IPS DF 6.9 (cell line): Measurements from ENCODE around the gene DSCAM.

Experiments
- DNase-seq: peaks from one replicate; pipeline ENCODE4 v3.0.0-alpha.2; 2013; ENCODE audit warnings: low read depth, low spot score
- H3K27ac ChIP-seq: one replicate; pipeline ENCODE4 v1.5.1; 2013; ENCODE audit warnings: low read length, control low read depth
- H3K27me3 ChIP-seq: 2 replicates; pipeline ENCODE4 v1.6.1; 2013; ENCODE audit warnings: mild to moderate bottlenecking, low read length; ENCODE audit not compliant: control insufficient read depth, insufficient read depth
- H3K36me3 ChIP-seq: 2 replicates; pipeline ENCODE4 v1.6.1; 2013; ENCODE audit warnings: low read length; ENCODE audit not compliant: control insufficient read depth, insufficient read depth
- H3K4me1 ChIP-seq: 2 replicates; pipeline ENCODE4 v1.6.1; 2013; ENCODE audit warnings: low read length; ENCODE audit not compliant: control insufficient read depth, insufficient read depth
- H3K4me3 ChIP-seq: 2 replicates; pipeline ENCODE4 v1.5.1; 2013; ENCODE audit warnings: mild to moderate bottlenecking, low read length
- H3K9me3 ChIP-seq: 2 replicates; pipeline ENCODE4 v1.6.1; 2013; ENCODE audit warnings: low read length, inconsistent platforms; ENCODE audit not compliant: control insufficient read depth, insufficient read depth
- WGBS: extraction: QIAGEN DNeasy Blood & Tissue Kit; methylation state at CpG from one replicate; pipeline ENCODE4 v1.1.7; 2013; ENCODE audit warnings: mixed read lengths, missing lambda C conversion rate; ENCODE audit not compliant: insufficient read length, insufficient coverage; 5-methylcytosine and 5-hydroxymethylcytosine counted together

The DSCAM gene

DNA sequence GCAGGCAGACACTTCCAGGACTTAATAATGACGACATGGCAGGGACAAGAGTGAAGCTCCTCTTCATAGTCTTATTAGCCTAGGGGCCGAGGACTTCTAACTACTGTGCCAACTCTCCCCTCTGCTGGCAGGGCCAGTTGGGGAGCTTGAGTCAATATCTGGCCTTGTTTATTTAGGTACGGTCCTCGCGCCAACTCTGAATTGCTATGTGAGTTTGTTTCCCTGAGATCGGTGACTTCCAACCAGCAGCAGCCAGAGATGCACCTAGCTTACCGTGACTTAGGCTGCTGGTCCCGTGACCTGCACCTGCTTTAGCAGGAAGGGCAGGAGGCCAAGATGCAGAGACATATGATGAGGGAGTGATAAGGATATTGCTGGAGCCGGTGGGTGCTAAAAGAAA, 528.6 kb downstream of the DSCAM start:
- H3K27me3 ChIP-seq: no peaks in the 10 kb centered on the region
- H3K4me3 ChIP-seq: no peak overlapping the region
- H3K36me3 ChIP-seq: no peaks in the 10 kb centered on the region
- peaks cover 12% of the 10 kb centered on the region for H3K9me3 ChIP-seq
- no peaks in the 10 kb centered on the region for H3K4me1 ChIP-seq
- no peak overlapping the region for H3K27ac ChIP-seq
- DNase-seq: no peak
- no CpG with 5 or more reads among the region's 9 CpGs for WGBS

DNA sequence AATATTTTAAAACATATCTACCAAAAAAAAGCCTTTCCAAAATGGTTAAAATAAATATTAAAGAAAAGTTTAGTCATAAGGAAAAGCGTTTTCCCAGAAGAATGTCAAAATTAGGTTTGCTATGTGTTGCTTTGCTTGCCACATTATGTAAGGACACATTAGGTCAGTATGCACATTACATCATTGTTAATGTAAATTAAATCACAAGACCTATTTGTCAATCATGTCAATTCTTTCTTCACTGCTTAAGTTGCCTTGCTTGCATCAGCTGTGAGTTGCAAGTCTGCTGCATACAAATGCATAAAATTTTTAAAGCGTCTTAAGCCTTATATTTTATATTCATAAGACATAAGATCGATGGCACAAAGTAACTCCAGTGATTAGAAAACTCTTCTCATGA, 530.9 kb downstream of the DSCAM start:
- Histone ChIP-seq H3K4me3 (no peak overlapping the region), H3K4me1 (no peaks in the 10 kb centered on the region), H3K9me3 (peaks cover 12% of the 10 kb centered on the region), H3K27ac (no peak overlapping the region), H3K36me3 (no peaks in the 10 kb centered on the region), H3K27me3 (no peaks in the 10 kb centered on the region)
- no peak for DNase-seq
- no CpG with 5 or more reads among the region's 3 CpGs for WGBS

DNA sequence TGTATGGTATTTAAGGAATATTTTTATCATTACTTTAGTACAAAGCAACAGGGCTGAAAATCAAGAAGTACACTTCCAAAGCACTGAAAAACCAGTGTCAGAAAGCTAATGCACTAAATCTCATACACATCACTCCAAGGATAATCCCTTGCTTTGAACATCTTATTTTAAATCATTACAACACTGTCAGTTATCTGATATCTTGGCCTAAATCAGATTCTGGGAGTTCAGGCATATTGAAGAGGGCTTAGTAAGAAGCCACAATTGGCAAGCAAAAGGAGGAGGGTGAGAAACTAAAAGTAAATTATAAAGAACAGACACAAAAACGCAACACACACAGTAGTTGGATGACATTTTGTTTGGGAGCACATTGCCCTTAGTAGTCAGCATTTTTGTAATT, 531.3 kb downstream of the DSCAM start:
- Histone ChIP-seq H3K27me3 (no peaks in the 10 kb centered on the region), H3K36me3 (no peaks in the 10 kb centered on the region), H3K4me3 (no peak overlapping the region), H3K4me1 (no peaks in the 10 kb centered on the region), H3K9me3 (peaks cover 10% of the 10 kb centered on the region), H3K27ac (no peak overlapping the region)
- WGBS: no CpG with 5 or more reads among the region's 1 CpG
- DNase-seq: no peak

DNA sequence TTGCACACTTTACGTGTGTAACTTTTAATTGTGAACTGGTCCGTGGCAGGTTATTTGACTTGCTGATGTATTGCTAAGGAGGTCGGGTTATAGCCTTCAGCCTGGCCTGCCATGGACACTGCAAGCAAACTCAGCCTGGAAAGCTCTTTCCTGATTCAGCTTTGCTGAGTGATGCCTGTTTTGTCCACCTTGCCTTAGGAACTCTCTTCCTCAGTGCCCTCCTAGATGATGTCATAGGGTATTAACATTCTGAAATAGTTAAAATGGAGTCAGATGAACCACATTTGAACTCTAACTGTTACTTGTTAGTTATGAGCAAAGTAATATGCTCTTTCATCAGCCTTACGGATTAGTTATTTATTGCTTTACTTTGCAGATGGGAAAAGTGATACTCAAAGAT, 533.7 kb downstream of the DSCAM start:
- no CpG with 5 or more reads among the region's 4 CpGs for WGBS
- peaks cover 11% of the 10 kb centered on the region for H3K9me3 ChIP-seq
- no peak overlapping the region for H3K27ac ChIP-seq

DNA sequence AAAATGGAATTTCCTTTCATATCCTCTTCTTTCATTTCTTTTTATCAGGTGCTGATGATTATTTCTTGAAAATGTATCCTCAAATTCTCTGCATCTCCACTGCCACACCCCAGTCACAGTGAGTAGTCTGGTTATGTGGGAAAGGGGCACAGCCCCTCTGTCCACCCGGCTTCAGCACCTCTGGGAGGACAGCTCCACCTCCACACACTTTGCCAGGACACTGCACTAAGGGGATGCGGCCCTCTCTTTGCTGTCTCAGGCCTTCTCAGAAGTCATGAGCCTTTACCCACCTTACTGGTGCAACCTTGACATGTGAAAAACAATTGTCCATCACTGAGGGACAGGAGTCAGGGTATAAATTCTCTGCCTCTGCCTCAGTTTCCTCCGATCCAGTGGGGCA, 546.7 kb downstream of the DSCAM start:
- Histone ChIP-seq H3K27ac (no peak overlapping the region), H3K27me3 (no peaks in the 10 kb centered on the region), H3K36me3 (no peaks in the 10 kb centered on the region), H3K4me3 (no peak overlapping the region), H3K4me1 (no peaks in the 10 kb centered on the region), H3K9me3 (peaks cover 7% of the 10 kb centered on the region)
- no CpG with 5 or more reads among the region's 3 CpGs for WGBS
- DNase-seq: no peak

More for the DNA sequence above, 533.7 kb downstream of the DSCAM start:
- Histone ChIP-seq H3K4me3 (no peak overlapping the region), H3K4me1 (no peaks in the 10 kb centered on the region), H3K27me3 (no peaks in the 10 kb centered on the region), H3K36me3 (no peaks in the 10 kb centered on the region)
- no peak for DNase-seq

DNA sequence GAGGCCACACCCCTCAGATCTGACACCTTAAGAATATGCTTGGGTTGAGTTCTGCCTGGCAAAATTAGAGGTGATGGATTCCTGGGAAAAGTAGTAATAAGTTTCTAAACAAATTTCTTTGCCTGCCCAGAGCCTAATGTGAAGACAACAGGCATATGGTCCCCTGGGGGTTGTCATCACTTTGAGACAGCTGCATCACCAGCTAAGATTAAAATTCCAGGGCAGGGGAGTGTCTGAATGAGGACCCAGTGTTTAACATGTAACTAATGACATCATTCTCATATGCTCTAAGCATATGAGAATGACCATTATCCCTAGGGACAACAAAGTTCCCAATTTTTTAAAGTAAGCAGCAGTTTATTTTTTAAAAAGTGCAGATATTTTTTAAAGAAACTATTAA, 547.5 kb downstream of the DSCAM start:
- peaks cover 7% of the 10 kb centered on the region for H3K9me3 ChIP-seq
- DNase-seq: no peak
- H3K4me3 ChIP-seq: no peak overlapping the region
- no peak overlapping the region for H3K27ac ChIP-seq
- no peaks in the 10 kb centered on the region for H3K27me3 ChIP-seq
- no peaks in the 10 kb centered on the region for H3K36me3 ChIP-seq
- H3K4me1 ChIP-seq: no peaks in the 10 kb centered on the region

DNA sequence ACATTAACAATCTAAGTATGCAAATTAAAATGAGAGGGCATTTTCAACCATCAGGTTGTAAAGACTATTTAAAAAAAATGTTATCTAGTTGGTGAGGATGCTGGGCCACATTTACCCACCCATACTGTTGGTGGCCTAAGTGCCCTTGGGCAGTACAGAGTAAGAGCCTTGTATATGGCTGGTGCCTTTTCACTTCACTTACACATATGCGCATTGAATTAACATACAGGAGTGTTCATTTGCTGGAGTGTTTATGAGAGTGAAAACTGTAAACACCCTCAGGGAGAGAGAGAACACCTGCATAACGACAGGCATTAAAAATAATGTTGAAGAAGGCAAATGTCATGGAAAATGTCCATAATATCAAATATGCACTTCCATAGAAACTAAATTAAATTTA, 552.6 kb downstream of the DSCAM start:
- Histone ChIP-seq H3K4me3 (no peak overlapping the region), H3K4me1 (no peaks in the 10 kb centered on the region), H3K27me3 (no peaks in the 10 kb centered on the region), H3K9me3 (peaks cover 10% of the 10 kb centered on the region), H3K27ac (no peak overlapping the region), H3K36me3 (no peaks in the 10 kb centered on the region)
- no CpG with 5 or more reads among the region's 2 CpGs for WGBS
- no peak for DNase-seq

DNA sequence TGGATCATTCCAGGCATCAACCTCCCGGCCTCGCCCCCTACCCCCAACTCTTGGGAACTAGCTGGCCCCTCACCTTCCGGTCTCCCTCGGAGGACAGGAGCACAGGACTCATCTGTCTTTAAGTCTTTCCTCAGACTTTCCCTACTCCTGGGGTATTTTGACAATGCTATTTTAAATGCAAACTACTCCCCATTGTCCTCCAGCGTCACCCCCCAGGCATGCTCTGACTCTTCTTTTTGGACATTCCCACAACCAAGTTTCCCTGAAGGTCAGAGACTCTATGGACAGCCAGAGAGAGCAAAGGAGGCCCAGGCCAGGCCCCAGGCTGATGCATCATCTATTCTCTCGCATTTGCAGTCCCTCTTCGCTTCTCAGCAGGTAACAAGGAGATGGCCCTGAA, 555.4 kb downstream of the DSCAM start:
- no peaks in the 10 kb centered on the region for H3K27me3 ChIP-seq
- DNase-seq: no peak
- no CpG with 5 or more reads among the region's 7 CpGs for WGBS
- H3K4me1 ChIP-seq: no peaks in the 10 kb centered on the region
- H3K9me3 ChIP-seq: peaks cover 16% of the 10 kb centered on the region
- H3K36me3 ChIP-seq: no peaks in the 10 kb centered on the region
- H3K27ac ChIP-seq: no peak overlapping the region
- no peak overlapping the region for H3K4me3 ChIP-seq

DNA sequence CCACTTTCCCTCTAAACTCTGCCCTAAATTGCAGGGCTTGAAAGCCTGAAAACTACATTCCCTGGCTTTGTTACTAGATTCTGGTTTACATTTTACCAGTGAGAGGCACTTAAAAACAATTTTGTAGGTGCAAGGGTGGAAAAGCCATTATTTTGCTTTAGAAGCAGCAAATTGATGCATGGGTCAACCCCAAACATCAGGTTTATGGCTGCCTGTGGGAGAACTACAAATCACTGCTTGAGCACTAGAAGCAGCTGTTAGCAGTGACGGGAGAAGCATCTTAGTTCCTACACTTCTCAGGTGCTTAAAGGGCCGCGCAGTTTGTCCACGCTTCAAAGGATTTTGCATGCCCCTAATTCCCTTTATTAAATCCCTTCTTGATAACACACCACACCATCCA, 562.5 kb downstream of the DSCAM start:
- H3K36me3 ChIP-seq: no peaks in the 10 kb centered on the region
- no peaks in the 10 kb centered on the region for H3K4me1 ChIP-seq
- no peak for DNase-seq
- no peaks in the 10 kb centered on the region for H3K27me3 ChIP-seq
- no peak overlapping the region for H3K4me3 ChIP-seq
- H3K9me3 ChIP-seq: peaks cover 14% of the 10 kb centered on the region
- no peak overlapping the region for H3K27ac ChIP-seq
- WGBS: no CpG with 5 or more reads among the region's 4 CpGs

DNA sequence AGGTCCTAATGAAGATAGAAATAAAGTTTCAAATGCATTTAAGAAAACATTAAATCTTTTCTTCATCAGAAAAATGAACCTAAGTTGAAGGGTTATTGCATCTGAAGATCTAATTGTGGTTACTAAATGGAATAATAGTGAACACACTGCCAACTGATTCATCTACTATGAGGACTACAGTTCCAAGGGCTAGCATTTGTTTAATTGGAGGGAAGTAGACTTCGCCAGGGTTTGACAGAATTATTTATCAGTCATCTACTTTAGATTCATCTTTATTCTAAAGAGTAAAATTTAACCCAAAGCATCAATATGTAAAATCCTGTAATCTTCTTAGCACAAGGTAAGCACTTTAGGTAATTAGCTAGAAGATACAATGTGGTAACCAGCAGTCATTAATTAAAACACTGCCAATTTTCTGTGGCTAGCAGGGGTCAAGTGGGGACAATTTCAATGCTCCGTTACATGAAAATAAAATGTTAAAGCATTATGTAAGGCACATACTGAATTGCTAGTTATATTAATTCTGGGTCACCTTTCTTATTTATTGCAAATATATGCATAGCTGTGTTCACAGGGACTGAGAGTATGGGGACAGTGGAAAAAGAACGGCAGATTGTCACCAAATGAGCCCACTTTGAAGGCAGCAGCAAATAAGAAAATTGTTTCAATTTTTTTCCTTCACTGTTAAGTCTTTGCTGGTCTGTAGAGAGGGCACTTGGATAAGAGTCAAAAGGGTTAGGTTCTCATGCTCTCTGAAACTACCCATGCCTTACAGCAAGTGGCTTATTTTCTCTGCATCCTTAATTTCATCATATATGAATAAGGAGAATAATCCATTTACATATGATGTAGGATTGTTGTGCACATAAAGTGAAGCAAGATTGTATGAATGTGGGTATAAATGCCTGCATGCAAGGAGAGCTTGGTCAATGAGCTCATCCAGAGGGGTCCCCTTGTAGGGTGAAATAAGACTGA, 563.8 kb downstream of the DSCAM start:
- no peak for DNase-seq
- WGBS: no CpG with 5 or more reads among the region's 3 CpGs
- peaks cover 12% of the 10 kb centered on the region for H3K9me3 ChIP-seq
- H3K36me3 ChIP-seq: no peaks in the 10 kb centered on the region
- H3K4me3 ChIP-seq: no peak overlapping the region
- no peak overlapping the region for H3K27ac ChIP-seq
- H3K27me3 ChIP-seq: no peaks in the 10 kb centered on the region
- no peaks in the 10 kb centered on the region for H3K4me1 ChIP-seq

DNA sequence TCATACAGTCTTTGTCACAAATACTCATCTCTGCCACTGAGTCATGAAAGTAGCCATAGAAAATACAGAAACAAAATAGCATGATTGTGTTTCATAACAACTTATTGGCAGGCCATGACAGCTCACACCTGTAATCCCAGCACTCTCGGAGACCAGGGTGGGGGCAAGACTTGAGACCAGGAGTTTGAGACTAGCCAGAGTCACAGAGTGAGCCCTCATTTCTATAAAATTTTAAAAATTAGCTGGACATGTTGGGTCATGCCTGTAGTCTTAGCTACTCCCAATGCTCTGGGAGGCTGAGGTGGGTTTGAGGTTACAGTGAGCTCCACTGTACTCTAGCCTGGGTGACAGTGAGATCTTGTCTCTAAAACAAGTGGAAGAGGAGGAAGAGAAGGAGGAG, 568.6 kb downstream of the DSCAM start:
- Histone ChIP-seq H3K27me3 (no peaks in the 10 kb centered on the region), H3K4me1 (no peaks in the 10 kb centered on the region)

More for the DNA sequence above, 568.6 kb downstream of the DSCAM start:
- Histone ChIP-seq H3K27ac (no peak overlapping the region), H3K4me3 (no peak overlapping the region), H3K9me3 (peaks cover 8% of the 10 kb centered on the region), H3K36me3 (no peaks in the 10 kb centered on the region)
- DNase-seq: no peak
- no CpG with 5 or more reads among the region's 1 CpG for WGBS
